H1 (cell line): Measurements from ENCODE around the gene SH3TC2. TPM values are rescaled to one million over a fixed set of nuclear protein-coding genes. Genes with fewer than 3 reads are reported as not detected.
A peak's percentile ranks its signal among the peaks of the same experiment; 100 is the strongest.

Experiments used
- CTCF ChIA-PET: fragments of 300-600 bp; sonication (Branson Sonifier 250); formaldehyde crosslinking; loops from one replicate; lab custom pipeline; 2021; ENCODE audit not compliant: partially characterized antibody; lab: Charles Lee
- POLR2A ChIA-PET: fragments of 300-600 bp; sonication (Branson Sonifier 250); formaldehyde crosslinking; loops from one replicate; lab custom pipeline; 2021; ENCODE audit warnings: inconsistent platforms; ENCODE audit not compliant: partially characterized antibody; lab: Charles Lee
- DNase-seq, 2 experiments: peaks; one replicate each; pipeline versions ENCODE4 v3.0.0 to v3.0.0-alpha.2; 2010 to 2022; ENCODE audit warnings: low spot score in 2 of 2, low read depth in 1 of 2, mixed read lengths in 1 of 2
- FAIRE-seq: peaks from 2 replicates; lab custom pipeline; 2011; peaks lifted over from hg19 to GRCh38; lab: Jason Lieb, UNC
- H2AFZ ChIP-seq: 2 replicates; pipeline ENCODE4 v1.8.1; 2012; ENCODE audit warnings: low read length, inconsistent platforms
- H2AK5ac ChIP-seq: 2 replicates; pipeline ENCODE4 v1.6.1; 2013; ENCODE audit warnings: low read depth, low read length
- H2BK120ac ChIP-seq: replicated peaks from 2 replicates; pipeline ENCODE3; 2013; ENCODE audit warnings: low read depth, low read length, inconsistent platforms
- H2BK12ac ChIP-seq: 2 replicates; pipeline ENCODE4 v1.6.1; 2013; ENCODE audit warnings: low read depth, low read length
- H2BK15ac ChIP-seq: 2 replicates; pipeline ENCODE4 v1.6.1; 2013; ENCODE audit warnings: low read length
- H2BK20ac ChIP-seq: 2 replicates; pipeline ENCODE4 v1.6.1; 2013; ENCODE audit warnings: low read length
- H2BK5ac ChIP-seq: 2 replicates; pipeline ENCODE4 v1.6.1; 2013; ENCODE audit warnings: low read depth, low read length
- H3K14ac ChIP-seq: 2 replicates; pipeline ENCODE4 v1.6.1; 2013; ENCODE audit warnings: inconsistent platforms; ENCODE audit not compliant: insufficient read length
- H3K18ac ChIP-seq: 2 replicates; pipeline ENCODE4 v1.6.1; 2013; ENCODE audit warnings: low read length; ENCODE audit errors: extremely low read depth
- H3K23ac ChIP-seq: 2 replicates; pipeline ENCODE4 v1.6.1; 2013; ENCODE audit warnings: inconsistent platforms; ENCODE audit not compliant: insufficient read length
- H3K23me2 ChIP-seq: 2 replicates; pipeline ENCODE4 v1.6.1; 2013; ENCODE audit warnings: low read depth, low read length
- H3K27ac ChIP-seq: 2 replicates; pipeline ENCODE4 v1.6.1; 2011; ENCODE audit warnings: low read depth, low read length, inconsistent platforms
- H3K27me3 ChIP-seq, 4 experiments: replicated peaks in 1 of 4; 1 replicate in 1 of 4; 2 replicates in 3 of 4; pipeline versions ENCODE4 v1.6.1 to v1.8.1; 2011 to 2013; ENCODE audit warnings: low read length in 3 of 4, mild to moderate bottlenecking in 3 of 4, inconsistent platforms in 2 of 4, mixed read lengths in 2 of 4, moderate library complexity in 1 of 4; ENCODE audit not compliant: control insufficient read depth in 3 of 4, insufficient read depth in 3 of 4; ENCODE audit errors: extremely low read depth in 1 of 4
- H3K36me3 ChIP-seq, 4 experiments: 2 replicates each; pipeline versions ENCODE4 v1.6.1 to v1.8.1; 2011 to 2013; ENCODE audit warnings: mild to moderate bottlenecking in 4 of 4, low read length in 3 of 4, moderate library complexity in 2 of 4, control low read depth in 1 of 4, inconsistent platforms in 1 of 4; ENCODE audit not compliant: insufficient read depth in 4 of 4, control insufficient read depth in 2 of 4
- H3K4ac ChIP-seq: replicated peaks from 2 replicates; pipeline ENCODE3; 2013; ENCODE audit warnings: low read length, low read depth, mixed read lengths, inconsistent platforms; ENCODE audit not compliant: insufficient read length
- H3K4me1 ChIP-seq, 4 experiments: replicated peaks in 1 of 4; 1 replicate in 1 of 4; 2 replicates in 3 of 4; pipeline versions ENCODE4 v1.6.1 to v1.8.1; 2011 to 2013; ENCODE audit warnings: low read length in 3 of 4, inconsistent platforms in 2 of 4, mixed read lengths in 1 of 4; ENCODE audit not compliant: insufficient read depth in 4 of 4, control insufficient read depth in 3 of 4
- H3K4me2 ChIP-seq, 2 experiments: 2 replicates each; pipeline versions ENCODE4 v1.6.1 to v1.8.1; 2011 to 2013; ENCODE audit warnings: low read depth in 2 of 2, low read length in 2 of 2, control low read depth in 1 of 2, inconsistent platforms in 1 of 2, mild to moderate bottlenecking in 1 of 2; ENCODE audit not compliant: insufficient read depth in 1 of 2
- H3K4me3 ChIP-seq, 4 experiments: fragments of 200-600, 300-600 bp in 1 of 4; sonication (generic), shearing (Covaris generic), sonication (Bioruptor Twin) in 1 of 4; 2 replicates each; pipeline versions ENCODE4 v1.5.1 to v1.8.1; 2011 to 2016; ENCODE audit warnings: low read length in 4 of 4, low read depth in 3 of 4, control low read depth in 2 of 4, inconsistent platforms in 2 of 4, mild to moderate bottlenecking in 2 of 4, mixed read lengths in 1 of 4, moderate library complexity in 1 of 4; ENCODE audit not compliant: insufficient read depth in 2 of 4; ENCODE audit errors: extremely low read depth in 1 of 4
- H3K56ac ChIP-seq: replicated peaks from 2 replicates; pipeline ENCODE3; 2013; ENCODE audit warnings: low read depth, mild to moderate bottlenecking, mixed read lengths, low read length, inconsistent platforms; ENCODE audit not compliant: insufficient read length
- H3K79me1 ChIP-seq: 2 replicates; pipeline ENCODE4 v1.6.1; 2013; ENCODE audit warnings: low read depth, low read length, control low read depth
- H3K79me2 ChIP-seq, 2 experiments: 2 replicates each; pipeline versions ENCODE4 v1.6.1 to v1.8.1; 2012 to 2013; ENCODE audit warnings: low read length in 2 of 2, mild to moderate bottlenecking in 2 of 2, inconsistent platforms in 1 of 2; ENCODE audit not compliant: insufficient read depth in 2 of 2, control insufficient read depth in 1 of 2
- H3K9ac ChIP-seq, 4 experiments: replicated peaks in 1 of 4; 1 replicate in 1 of 4; 2 replicates in 3 of 4; pipeline versions ENCODE4 v1.6.1 to v1.8.1; 2011 to 2013; ENCODE audit warnings: low read depth in 3 of 4, low read length in 3 of 4, control low read depth in 2 of 4, mild to moderate bottlenecking in 2 of 4, moderate library complexity in 2 of 4, inconsistent platforms in 1 of 4; ENCODE audit errors: extremely low read depth in 1 of 4
- H3K9me3 ChIP-seq, 2 experiments: 2 replicates each; pipeline versions ENCODE4 v1.6.1 to v1.8.1; 2012 to 2013; ENCODE audit warnings: mild to moderate bottlenecking in 2 of 2, moderate library complexity in 2 of 2, control low read depth in 1 of 2, inconsistent platforms in 1 of 2, low read depth in 1 of 2, low read length in 1 of 2, mixed read lengths in 1 of 2; ENCODE audit not compliant: insufficient read depth in 2 of 2
- H4K20me1 ChIP-seq, 2 experiments: replicated peaks in 1 of 2; 2 replicates each; pipeline versions ENCODE3 to v1.8.1; 2011 to 2013; ENCODE audit warnings: inconsistent platforms in 2 of 2, low read length in 2 of 2, mild to moderate bottlenecking in 1 of 2; ENCODE audit not compliant: insufficient read depth in 2 of 2, control insufficient read depth in 1 of 2
- H4K5ac ChIP-seq: 2 replicates; pipeline ENCODE4 v1.6.1; 2013; ENCODE audit warnings: low read length, low read depth, mixed read lengths, inconsistent platforms; ENCODE audit not compliant: insufficient read length
- H4K8ac ChIP-seq: 2 replicates; pipeline ENCODE4 v1.8.0; 2013; ENCODE audit warnings: mild to moderate bottlenecking, moderate library complexity, low read length, inconsistent platforms; ENCODE audit not compliant: insufficient read depth; ENCODE audit errors: extremely low read depth
- H4K91ac ChIP-seq: replicated peaks from 2 replicates; pipeline ENCODE3; 2013; ENCODE audit warnings: low read length, mixed read lengths, inconsistent platforms; ENCODE audit not compliant: insufficient read length
- BACH1 ChIP-seq: IDR thresholded peaks from 2 replicates; pipeline ENCODE4 v1.6.1; 2012; ENCODE audit warnings: low read length, improper control_type of control experiment
- BRCA1 ChIP-seq: IDR thresholded peaks from 2 replicates; pipeline ENCODE4 v1.6.1; 2012; ENCODE audit warnings: low read depth, low read length, improper control_type of control experiment
- CBX8 ChIP-seq: fragments of 300-800, 300-1000 bp; sonication (generic); IDR thresholded peaks from 2 replicates; pipeline ENCODE4 v1.7.1; 2016; ENCODE audit warnings: low read depth, low read length, borderline replicate concordance
- CEBPB ChIP-seq: IDR thresholded peaks from 2 replicates; pipeline ENCODE4 v1.6.1; 2012; ENCODE audit warnings: low read depth, low read length
- FOSL1 ChIP-seq: IDR thresholded peaks from 2 replicates; pipeline ENCODE4 v1.6.1; 2011; ENCODE audit warnings: mild to moderate bottlenecking, low read depth, low read length, moderate library complexity; ENCODE audit not compliant: insufficient read depth
- JUN ChIP-seq: IDR thresholded peaks from 2 replicates; pipeline ENCODE4 v1.6.1; 2011; ENCODE audit warnings: low read depth, mild to moderate bottlenecking, improper control_type of control experiment, low read length
- MAFK ChIP-seq: IDR thresholded peaks from 2 replicates; pipeline ENCODE4 v1.6.1; 2012; ENCODE audit warnings: low read depth, mild to moderate bottlenecking, improper control_type of control experiment, low read length
- NRF1 ChIP-seq: IDR thresholded peaks from 2 replicates; pipeline ENCODE4 v1.6.1; 2011; ENCODE audit warnings: mild to moderate bottlenecking, low read depth, low read length, improper control_type of control experiment
- RAD21 ChIP-seq, 2 experiments: IDR thresholded peaks in 1 of 2; conservative IDR thresholded peaks in 1 of 2; 2 replicates each; pipeline ENCODE4 v1.6.1; 2011; ENCODE audit warnings: low read depth in 2 of 2, low read length in 2 of 2, improper control_type of control experiment in 1 of 2, inconsistent platforms in 1 of 2, mild to moderate bottlenecking in 1 of 2, moderate library complexity in 1 of 2
- RBBP5 ChIP-seq: IDR thresholded peaks from 2 replicates; pipeline ENCODE4 v1.7.1; 2012; ENCODE audit warnings: low read depth, mild to moderate bottlenecking, inconsistent platforms, low read length, moderate library complexity, borderline replicate concordance
- SIRT6 ChIP-seq: IDR thresholded peaks from one replicate; pipeline ENCODE4 v1.7.1; 2012; ENCODE audit warnings: low read length, inconsistent platforms
- TEAD4 ChIP-seq: IDR thresholded peaks from 2 replicates; pipeline ENCODE4 v1.6.1; 2012; ENCODE audit warnings: low read depth, low read length, inconsistent platforms, mixed read lengths
- USF2 ChIP-seq: IDR thresholded peaks from 2 replicates; pipeline ENCODE4 v1.6.1; 2011; ENCODE audit warnings: low read length, improper control_type of control experiment
- YY1 ChIP-seq: IDR thresholded peaks from 2 replicates; pipeline ENCODE4 v1.6.1; 2011; ENCODE audit warnings: low read depth, mild to moderate bottlenecking, low read length
- ZNF274 ChIP-seq: IDR thresholded peaks from 2 replicates; pipeline ENCODE4 v1.7.0; 2012; ENCODE audit warnings: low read length, borderline replicate concordance; ENCODE audit errors: extremely low read depth
- WGBS, 2 experiments: shearing (Covaris generic) in 1 of 2; methylation state at CpG; one replicate each; pipeline versions ENCODE4 v1.1.6 to v1.1.7; 2013 to 2015; ENCODE audit warnings: low lambda C conversion rate in 2 of 2, mixed read lengths in 2 of 2, inconsistent platforms in 1 of 2, low coverage in 1 of 2, missing lambda C conversion rate in 1 of 2; ENCODE audit not compliant: insufficient replicate concordance in 2 of 2, insufficient coverage in 1 of 2, insufficient read length in 1 of 2; ENCODE audit errors: extremely low coverage in 1 of 2, missing lambda C conversion rate in 1 of 2; 5-methylcytosine and 5-hydroxymethylcytosine counted together
- polyA plus RNA-seq, 7 experiments: library from polyadenylated mRNA; depleted of rRNA in 3 of 7; stranded (reverse) in 5 of 7; unstranded in 2 of 7; fragments of >200 nt in 5 of 7; fragments of 200-250 nt in 2 of 7; gene quantifications; 1 replicate in 5 of 7; 2 replicates in 1 of 7; 4 replicates in 1 of 7; pipeline versions ENCODE4 v1.2.1 to v1.2.3, GENCODE V29; 2011 to 2013; ENCODE audit warnings: missing spikeins in 2 of 7, mixed read lengths in 2 of 7
- total RNA-seq: library from RNA; stranded (reverse); fragmentation: NEBNext Ultra II Directional; extraction: Animal tissue kit (Norgen Biotek cat#: 25700); gene quantifications from 2 replicates; pipeline ENCODE4 v1.2.1, GENCODE V29; 2021

SH3TC2 gene
- total and polyA plus RNA-seq, 2 of the 8 experiments (the other 6 are each of a cell fraction or from before 2014, with no cell fraction given): 0.11 to 0.80 TPM

- Histone ChIP-seq H2BK15ac (no peak overlapping the region), H3K27me3 (no peaks in the 10 kb centered on the region), H3K23ac (no peak overlapping the region), H3K79me1 (no peaks in the 10 kb centered on the region), H2AK5ac (no peak overlapping the region), H4K8ac (0 out of 2 replicates have a peak overlapping the region, but pooled peaks have one; percentile 31), H2AFZ (no peak overlapping the region), H3K18ac (no peak overlapping the region), H3K27ac (no peak overlapping the region), H3K79me2 (no peaks in the 10 kb centered on the region), H2BK20ac (no peak overlapping the region), H3K9ac (no peak overlapping the region), H2BK12ac (no peak overlapping the region), H2BK120ac (no peak overlapping the region), H3K56ac (no peak overlapping the region), H4K20me1 (no peaks in the 10 kb centered on the region), H3K4me2 (no peak overlapping the region), H3K4me1 (no peaks in the 10 kb centered on the region; a peak in 1 of 7 replicates), H3K14ac (no peak overlapping the region), H3K36me3 (no peaks in the 10 kb centered on the region), H3K23me2 (no peaks in the 10 kb centered on the region), H3K4ac (no peak overlapping the region), H3K9me3 (no peaks in the 10 kb centered on the region), H3K4me3 (no peak overlapping the region), H4K5ac (no peak overlapping the region), H4K91ac (peak overlapping the region; percentile 35), H2BK5ac (no peak overlapping the region)
- FAIRE-seq (no peak), DNase-seq (no peak)
- 86% methylated on average over 3 of the region's 3 CpGs; no CpG with 5 or more reads in 1 of the 2 experiments for WGBS, 2 experiments
- CTCF ChIA-PET: interaction anchor here (0.8 to 25.4 kb wide), 12 partner anchors 7 to 222 kb away, joined by 3 to 433 read pairs (median 8); no protein-coding TSS in a partner anchor
- POLR2A ChIA-PET: no interaction called here
- TF ChIP-seq RBBP5 (no peak), BACH1 (no peak), CEBPB (no peak), MAFK (no peak), USF2 (no peak), YY1 (no peak), NRF1 (no peak), FOSL1 (no peak), CBX8 (no peak), JUN (no peak), RAD21 (IDR thresholded peaks at IDR 0.05 in 1 of 2, conservative IDR thresholded peaks at IDR 0.05 in 1 of 2; ENCODE audit: low read depth in 2 of 2, low read length in 2 of 2) (no peak), TEAD4 (no peak), BRCA1 (no peak), ZNF274 (no peak), SIRT6 (no peak)
Observed at GRCh38 chr5:148962200-148962550, 100.7 kb downstream of the SH3TC2 start.
